GM21526 (cell line): ENCODE results near the gene EPHA6.
A peak's percentile ranks its signal among the peaks of the same experiment; 100 is the strongest.

Source experiments
- ATAC-seq: cut with Tn5 transposase; IDR thresholded peaks from one replicate; pipeline ENCODE4 v1.9.1; 2021; ENCODE audit warnings: moderate library complexity; ENCODE audit not compliant: unreplicated experiment, low FRiP score

Gene EPHA6

GRCh38 chr3:96813820-96814650 lies at the start of gene EPHA6:
Gene EPHA6, plus strand, starts transcription at chr3:96814594.
- peak; percentile 9 for ATAC-seq

- ATAC-seq = no peak
Observed at GRCh38 chr3:96776818-96777217, 37.6 kb upstream of the EPHA6 start.

GRCh38 chr3:96779810-96780209 lies 34.6 kb upstream of the EPHA6 start:
- ATAC-seq = no peak

GRCh38 chr3:96796101-96796500 lies 18.3 kb upstream of the EPHA6 start:
- ATAC-seq = no peak

GRCh38 chr3:96803870-96804269 lies 10.5 kb upstream of the EPHA6 start:
- no peak for ATAC-seq

GRCh38 chr3:96806341-96806740 lies 8.1 kb upstream of the EPHA6 start:
- no peak for ATAC-seq

- ATAC-seq = peak; percentile 99
Observed at GRCh38 chr3:96813134-96813819, 1.1 kb upstream of the EPHA6 start.

GRCh38 chr3:96814651-96815567 lies 515 bp downstream of the EPHA6 start:
- no peak for ATAC-seq

GRCh38 chr3:96831175-96831574 lies 16.8 kb downstream of the EPHA6 start:
- no peak for ATAC-seq

GRCh38 chr3:96833301-96833700 lies 18.9 kb downstream of the EPHA6 start:
- ATAC-seq = no peak

- ATAC-seq = no peak
Observed at GRCh38 chr3:96836153-96836915, 21.9 kb downstream of the EPHA6 start.

- no peak for ATAC-seq
Observed at GRCh38 chr3:96843505-96844203, 29.3 kb downstream of the EPHA6 start.

GRCh38 chr3:96844204-96844514 lies 29.8 kb downstream of the EPHA6 start:
- no peak for ATAC-seq

- ATAC-seq = no peak
Observed at GRCh38 chr3:96852849-96853248, 38.5 kb downstream of the EPHA6 start.

- ATAC-seq = no peak
Observed at GRCh38 chr3:96860882-96861281, 46.5 kb downstream of the EPHA6 start.

- ATAC-seq = peak; percentile 65
Observed at GRCh38 chr3:96863129-96863740, 48.8 kb downstream of the EPHA6 start.

GRCh38 chr3:96865605-96866004 lies 51.2 kb downstream of the EPHA6 start:
- no peak for ATAC-seq

GRCh38 chr3:96869316-96869715 lies 54.9 kb downstream of the EPHA6 start:
- ATAC-seq = no peak

GRCh38 chr3:96877510-96877909 lies 63.1 kb downstream of the EPHA6 start:
- no peak for ATAC-seq
